ENCODE measurements around the gene EXOSC9.

Gene EXOSC9

GRCh38 chr4:121822796-121823504, 21.8 kb downstream of the EXOSC9 start:
- H3K4me3 ChIP-seq (replicated peaks; ENCODE audit: low read depth, low read length): peak overlapping the region; percentile 85
- peak; percentile 29 for DNase-seq (ENCODE audit: low read depth)
- TF ChIP-seq CTCF (IDR thresholded peaks at IDR 0.05; ENCODE audit: low read length, missing control alignments): peak; percentile 30

- TF ChIP-seq CTCF (IDR thresholded peaks at IDR 0.05; ENCODE audit: low read length, missing control alignments): no peak
- peak within 1 kb of the TSS; percentile 85 for H3K4me3 ChIP-seq (replicated peaks; ENCODE audit: low read depth, low read length)
- DNase-seq (ENCODE audit: low read depth): peak; percentile 98
Observed at GRCh38 chr4:121823505-121824170, 22.5 kb downstream of the EXOSC9 start, which contains the start of gene CCNA2. Gene CCNA2, minus strand, starts transcription at chr4:121823883. Its CDS starts 255 bp downstream, at chr4:121823628.

DNA sequence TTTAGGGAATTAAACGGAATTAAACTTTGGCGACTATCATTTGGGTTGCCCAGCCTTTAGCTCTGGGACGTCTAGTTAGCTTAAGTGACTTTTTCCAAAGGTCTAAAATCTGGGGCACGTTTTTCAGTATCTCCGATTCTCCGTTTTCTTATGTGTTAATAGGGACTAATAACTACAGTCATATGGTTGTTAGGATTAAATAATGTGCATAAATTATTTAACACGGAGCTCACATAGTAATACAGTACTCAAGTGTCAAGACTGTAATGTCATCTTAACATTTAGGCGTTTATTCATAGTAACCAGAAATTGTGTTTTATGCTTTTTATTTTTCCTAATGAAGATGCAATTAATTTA, 23.0 kb downstream of the EXOSC9 start:
- peak overlapping the region; percentile 85 for H3K4me3 ChIP-seq (replicated peaks; ENCODE audit: low read depth, low read length)
- no peak for TF ChIP-seq CTCF (IDR thresholded peaks at IDR 0.05; ENCODE audit: low read length, missing control alignments)
- DNase-seq (ENCODE audit: low read depth): no peak

GRCh38 chr4:121824950-121825349, 23.8 kb downstream of the EXOSC9 start:
- H3K4me3 ChIP-seq (replicated peaks; ENCODE audit: low read depth, low read length): no peak overlapping the region
- no peak for TF ChIP-seq CTCF (IDR thresholded peaks at IDR 0.05; ENCODE audit: low read length, missing control alignments)
- no peak for DNase-seq (ENCODE audit: low read depth)

- H3K4me3 ChIP-seq (replicated peaks; ENCODE audit: low read depth, low read length): no peak overlapping the region
- TF ChIP-seq CTCF (IDR thresholded peaks at IDR 0.05; ENCODE audit: low read length, missing control alignments): no peak
- DNase-seq (ENCODE audit: low read depth): peak; percentile 36
Observed at GRCh38 chr4:121827853-121828252, 26.7 kb downstream of the EXOSC9 start.

DNA sequence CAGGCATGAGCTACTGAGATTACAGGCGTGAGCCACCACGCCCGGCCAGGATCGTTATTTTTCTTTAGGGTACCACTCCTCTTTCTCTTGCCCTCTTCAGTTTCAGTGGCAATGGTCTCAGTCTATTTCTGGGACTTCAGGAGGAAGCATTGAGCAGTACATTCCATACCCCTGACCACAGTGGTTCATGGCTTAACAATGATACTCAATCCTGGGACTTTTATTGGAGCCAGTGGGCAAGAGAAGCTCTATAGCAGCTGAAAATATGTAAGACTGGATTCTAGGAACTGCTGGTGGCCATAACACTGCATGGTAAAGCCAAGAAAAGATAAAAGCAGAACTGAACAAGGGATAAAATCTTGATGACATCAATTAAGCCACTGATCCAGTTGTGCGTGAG, 28.4 kb downstream of the EXOSC9 start:
- DNase-seq (ENCODE audit: low read depth): no peak
- no peak overlapping the region for H3K4me3 ChIP-seq (replicated peaks; ENCODE audit: low read depth, low read length)
- TF ChIP-seq CTCF (IDR thresholded peaks at IDR 0.05; ENCODE audit: low read length, missing control alignments): no peak

Measured in fibroblast of pulmonary artery (primary cell).